Measurements from ENCODE around the gene DDX1. TPM values are rescaled to one million over a fixed set of nuclear protein-coding genes. Genes with fewer than 3 reads are reported as not detected.

Gene DDX1
- total and polyA plus RNA-seq, 11 donors, result 97.7 to 193 (median 136) TPM

Other genes with a start within 250 kb of the DDX1 start
- 10 to 100 TPM; 40.4 to 63.0 (median 51.7) TPM for gene NBAS, start 30.5 kb upstream of the DDX1 start, total RNA-seq
- 10 to 100 TPM; 23.1 to 37.1 TPM for gene NBAS, start 30.5 kb upstream of the DDX1 start, polyA plus RNA-seq

Data from heart left ventricle (tissue), 11 donors.